ENCODE measurements around the gene STAG3.

Gene STAG3

GRCh38 chr7:100204454-100204853, 26.7 kb downstream of the STAG3 start:
- no peak overlapping the region for H3K4me3 ChIP-seq (ENCODE audit: low read depth, low read length)
- ChIA-PET CTCF (interaction anchor here (0.9 to 1.5 kb wide), 3 partner anchors 14 to 74 kb away, joined by 3 to 5 read pairs (median 4); no protein-coding TSS in a partner anchor), POLR2A (no interaction called here)
- no peak for TF ChIP-seq CTCF (IDR thresholded peaks at IDR 0.05; ENCODE audit: insufficient read depth, low read length, missing control alignments)
- no peak for DNase-seq (ENCODE audit: low read depth, low spot score)

- DNase-seq (ENCODE audit: low read depth, low spot score), result no peak
- no peak for TF ChIP-seq CTCF (IDR thresholded peaks at IDR 0.05; ENCODE audit: insufficient read depth, low read length, missing control alignments)
- CTCF ChIA-PET, result interaction anchor here (1.5 to 17.7 kb wide), 3 partner anchors 9 to 76 kb away, joined by 10 to 298 read pairs (median 15); no protein-coding TSS in a partner anchor
- POLR2A ChIA-PET, result no interaction called here
- no peak overlapping the region for H3K4me3 ChIP-seq (ENCODE audit: low read depth, low read length)
These were observed 31.2 kb downstream of the STAG3 start for GRCh38 chr7:100208911-100209408.

- no peak for TF ChIP-seq CTCF (IDR thresholded peaks at IDR 0.05; ENCODE audit: insufficient read depth, low read length, missing control alignments)
- ChIA-PET CTCF (interaction anchor here (3.1 to 17.7 kb wide), 2 partner anchors 8 to 76 kb away, joined by 15 to 298 read pairs; no protein-coding TSS in a partner anchor), POLR2A (no interaction called here)
- no peak for DNase-seq (ENCODE audit: low read depth, low spot score)
- no peak overlapping the region for H3K4me3 ChIP-seq (ENCODE audit: low read depth, low read length)
These were observed 31.8 kb downstream of the STAG3 start for GRCh38 chr7:100209493-100209892.

GRCh38 chr7:100210805-100211204, 33.1 kb downstream of the STAG3 start:
- no peak overlapping the region for H3K4me3 ChIP-seq (ENCODE audit: low read depth, low read length)
- TF ChIP-seq CTCF (IDR thresholded peaks at IDR 0.05; ENCODE audit: insufficient read depth, low read length, missing control alignments), result no peak
- no peak for DNase-seq (ENCODE audit: low read depth, low spot score)
- POLR2A ChIA-PET, result no interaction called here
- CTCF ChIA-PET, result interaction anchor here (1.3 to 17.7 kb wide), 3 partner anchors 21 to 77 kb away, joined by 3 to 298 read pairs (median 4); no protein-coding TSS in a partner anchor

- DNase-seq (ENCODE audit: low read depth, low spot score), result no peak
- no peak for TF ChIP-seq CTCF (IDR thresholded peaks at IDR 0.05; ENCODE audit: insufficient read depth, low read length, missing control alignments)
- POLR2A ChIA-PET, result no interaction called here
- no peak overlapping the region for H3K4me3 ChIP-seq (ENCODE audit: low read depth, low read length)
- CTCF ChIA-PET, result interaction anchor here (0.8 to 17.7 kb wide), 4 partner anchors 18 to 78 kb away, joined by 3 to 298 read pairs (median 4); no protein-coding TSS in a partner anchor
These were observed 33.6 kb downstream of the STAG3 start for GRCh38 chr7:100211342-100211780.

GRCh38 chr7:100212631-100213286, 35.0 kb downstream of the STAG3 start:
- no peak for TF ChIP-seq CTCF (IDR thresholded peaks at IDR 0.05; ENCODE audit: insufficient read depth, low read length, missing control alignments)
- DNase-seq (ENCODE audit: low read depth, low spot score), result no peak
- ChIA-PET CTCF (interaction anchor here (17.7 kb wide), 1 partner anchor 79 kb away, joined by 298 read pairs; no protein-coding TSS in a partner anchor), POLR2A (no interaction called here)
- H3K4me3 ChIP-seq (ENCODE audit: low read depth, low read length), result no peak overlapping the region
